A673 (cell line): ENCODE measurements around the gene C4BPA. TPM values are rescaled to one million over a fixed set of nuclear protein-coding genes. Genes with fewer than 3 reads are reported as not detected.

ENCODE experiments used
- BruUV-seq: library from RNA; stranded (reverse); fragments of 400-500 nt; replicated peaks from 2 replicates; lab custom pipeline; 2021; lab: Mats Ljungman, UMichigan
- CTCF ChIA-PET: fragments of 300-600 bp; sonication (Branson Sonifier 250); formaldehyde crosslinking; loops from one replicate; lab custom pipeline; 2022; ENCODE audit warnings: antibody characterized with exemption; lab: Charles Lee
- POLR2A ChIA-PET: fragments of 300-600 bp; sonication (Branson Sonifier 250); formaldehyde crosslinking; loops from one replicate; lab custom pipeline; 2022; ENCODE audit warnings: antibody characterized with exemption; ENCODE audit not compliant: low non-redundant PET; lab: Charles Lee
- DNase-seq: peaks from one replicate; pipeline ENCODE4 v3.0.0-alpha.2; 2015; ENCODE audit warnings: low spot score
- H3K27ac ChIP-seq: fragments of 200-600 bp; sonication (generic); 2 replicates; pipeline ENCODE4 v1.5.1; 2016; ENCODE audit warnings: mixed run types, low read depth, mild to moderate bottlenecking, mixed read lengths, antibody characterized with exemption, low read length; ENCODE audit not compliant: poor library complexity, severe bottlenecking
- H3K27me3 ChIP-seq: fragments of 200-600 bp; sonication (generic); replicated peaks from 2 replicates; pipeline ENCODE4 v1.6.1; 2017; ENCODE audit warnings: mixed run types, low read depth, mild to moderate bottlenecking, mixed read lengths, antibody characterized with exemption, low read length; ENCODE audit not compliant: insufficient read depth, poor library complexity
- H3K36me3 ChIP-seq: fragments of 200-600 bp; sonication (generic); 2 replicates; pipeline ENCODE4 v1.6.1; 2016; ENCODE audit warnings: mixed run types, mild to moderate bottlenecking, mixed read lengths, antibody characterized with exemption, low read length; ENCODE audit not compliant: insufficient read depth, poor library complexity, severe bottlenecking
- H3K4me1 ChIP-seq: fragments of 200-600 bp; sonication (generic); 2 replicates; pipeline ENCODE4 v1.6.1; 2017; ENCODE audit warnings: mixed run types, mild to moderate bottlenecking, mixed read lengths, antibody characterized with exemption, low read length; ENCODE audit not compliant: insufficient read depth, poor library complexity, severe bottlenecking
- H3K4me3 ChIP-seq: fragments of 200-600 bp; sonication (generic); 2 replicates; pipeline ENCODE4 v1.5.1; 2016; ENCODE audit warnings: low read depth, mixed run types, mild to moderate bottlenecking, mixed read lengths, low read length; ENCODE audit not compliant: poor library complexity, severe bottlenecking
- H3K9me3 ChIP-seq: fragments of 200-600 bp; sonication (generic); 2 replicates; pipeline ENCODE4 v1.6.1; 2016; ENCODE audit warnings: mixed run types, low read depth, mild to moderate bottlenecking, mixed read lengths, antibody characterized with exemption, low read length; ENCODE audit not compliant: poor library complexity, severe bottlenecking
- EZH2 ChIP-seq: fragments of 200-600 bp; sonication (generic); IDR thresholded peaks from 2 replicates; pipeline ENCODE4 v1.6.1; 2017; ENCODE audit warnings: borderline replicate concordance, low read depth, mild to moderate bottlenecking, mixed read lengths, antibody characterized with exemption, low read length; ENCODE audit not compliant: poor library complexity, severe bottlenecking
- intact Hi-C: fragments of 100-400 bp; cut with micrococcal nuclease; formaldehyde crosslinking; loops from one replicate; pipeline ENCODE4 v1.10.0; 2022; ENCODE audit not compliant: unreplicated experiment
- total RNA-seq: library from RNA; stranded (reverse); gene quantifications from 2 replicates; pipeline ENCODE4 v1.2.3, GENCODE V29; 2021
- TF ChIP-seq, protein P1 (sequence below): fragments of 300-800, 200-600 bp; sonication (generic); conservative IDR thresholded peaks from 2 replicates; pipeline ENCODE4 v1.5.1; 2017; ENCODE audit warnings: low read depth, mild to moderate bottlenecking, antibody characterized with exemption, low read length, moderate library complexity, mixed read lengths

C4BPA gene
- total RNA-seq, 1 experiment from 2014 or later, result not detected

DNA sequence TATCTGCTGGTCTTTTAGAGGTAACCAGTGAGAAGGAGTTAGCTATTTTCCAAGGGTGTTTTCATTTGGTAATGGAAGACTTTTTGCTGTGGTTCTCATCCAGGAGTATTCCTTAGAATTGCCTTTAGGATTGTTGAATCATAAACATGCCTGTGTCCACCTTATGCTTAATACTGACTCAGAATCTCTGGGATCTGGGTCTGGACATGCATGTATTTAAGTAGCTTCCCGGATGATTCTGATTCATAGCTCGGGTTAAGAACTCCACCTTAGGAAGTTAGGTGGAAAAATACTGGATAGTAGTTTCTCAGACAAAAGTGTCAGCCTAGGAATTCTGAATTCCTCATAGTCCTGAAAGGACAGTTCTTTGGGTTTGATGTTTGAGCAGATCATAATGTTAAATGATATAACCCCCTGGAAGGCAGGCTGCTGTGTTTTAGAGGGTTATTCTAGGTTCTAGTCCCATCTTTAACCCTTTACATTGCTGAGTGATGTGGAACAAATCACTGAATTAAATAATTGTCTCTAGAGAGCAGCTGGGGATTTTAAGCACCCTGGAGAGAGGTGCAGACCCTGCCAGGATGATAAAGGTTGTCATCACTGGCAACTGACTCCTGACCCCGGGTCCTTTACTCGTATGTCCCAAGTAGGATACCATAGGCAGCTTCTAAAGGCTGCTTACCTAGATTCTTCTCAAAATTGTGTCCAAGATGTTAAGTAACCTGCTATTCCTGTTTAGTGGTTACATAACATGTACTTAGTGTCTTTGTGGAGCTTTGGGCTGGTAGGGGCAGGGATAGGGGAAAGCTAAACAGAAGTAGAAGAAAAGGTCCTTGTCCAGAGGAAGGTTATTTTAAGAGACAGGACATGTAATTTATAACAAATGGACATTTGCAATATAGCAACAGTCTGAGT lies 29.9 kb upstream of the C4BPA start:
- H3K27me3 ChIP-seq, result no peaks in the 10 kb centered on the region
- H3K4me3 ChIP-seq, result no peak overlapping the region
- intact Hi-C loops, result no loop called here
- H3K4me1 ChIP-seq, result no peaks in the 10 kb centered on the region
- no peak for TF ChIP-seq EZH2
- TF ChIP-seq, protein P1, sequence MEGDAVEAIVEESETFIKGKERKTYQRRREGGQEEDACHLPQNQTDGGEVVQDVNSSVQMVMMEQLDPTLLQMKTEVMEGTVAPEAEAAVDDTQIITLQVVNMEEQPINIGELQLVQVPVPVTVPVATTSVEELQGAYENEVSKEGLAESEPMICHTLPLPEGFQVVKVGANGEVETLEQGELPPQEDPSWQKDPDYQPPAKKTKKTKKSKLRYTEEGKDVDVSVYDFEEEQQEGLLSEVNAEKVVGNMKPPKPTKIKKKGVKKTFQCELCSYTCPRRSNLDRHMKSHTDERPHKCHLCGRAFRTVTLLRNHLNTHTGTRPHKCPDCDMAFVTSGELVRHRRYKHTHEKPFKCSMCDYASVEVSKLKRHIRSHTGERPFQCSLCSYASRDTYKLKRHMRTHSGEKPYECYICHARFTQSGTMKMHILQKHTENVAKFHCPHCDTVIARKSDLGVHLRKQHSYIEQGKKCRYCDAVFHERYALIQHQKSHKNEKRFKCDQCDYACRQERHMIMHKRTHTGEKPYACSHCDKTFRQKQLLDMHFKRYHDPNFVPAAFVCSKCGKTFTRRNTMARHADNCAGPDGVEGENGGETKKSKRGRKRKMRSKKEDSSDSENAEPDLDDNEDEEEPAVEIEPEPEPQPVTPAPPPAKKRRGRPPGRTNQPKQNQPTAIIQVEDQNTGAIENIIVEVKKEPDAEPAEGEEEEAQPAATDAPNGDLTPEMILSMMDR, result no peak
- DNase-seq, result no peak
- H3K27ac ChIP-seq, result no peak overlapping the region
- BruUV-seq, result no TSS peak
- CTCF ChIA-PET, result no interaction called here
- POLR2A ChIA-PET, result no interaction called here
- no peaks in the 10 kb centered on the region for H3K36me3 ChIP-seq
- no peaks in the 10 kb centered on the region for H3K9me3 ChIP-seq

DNA sequence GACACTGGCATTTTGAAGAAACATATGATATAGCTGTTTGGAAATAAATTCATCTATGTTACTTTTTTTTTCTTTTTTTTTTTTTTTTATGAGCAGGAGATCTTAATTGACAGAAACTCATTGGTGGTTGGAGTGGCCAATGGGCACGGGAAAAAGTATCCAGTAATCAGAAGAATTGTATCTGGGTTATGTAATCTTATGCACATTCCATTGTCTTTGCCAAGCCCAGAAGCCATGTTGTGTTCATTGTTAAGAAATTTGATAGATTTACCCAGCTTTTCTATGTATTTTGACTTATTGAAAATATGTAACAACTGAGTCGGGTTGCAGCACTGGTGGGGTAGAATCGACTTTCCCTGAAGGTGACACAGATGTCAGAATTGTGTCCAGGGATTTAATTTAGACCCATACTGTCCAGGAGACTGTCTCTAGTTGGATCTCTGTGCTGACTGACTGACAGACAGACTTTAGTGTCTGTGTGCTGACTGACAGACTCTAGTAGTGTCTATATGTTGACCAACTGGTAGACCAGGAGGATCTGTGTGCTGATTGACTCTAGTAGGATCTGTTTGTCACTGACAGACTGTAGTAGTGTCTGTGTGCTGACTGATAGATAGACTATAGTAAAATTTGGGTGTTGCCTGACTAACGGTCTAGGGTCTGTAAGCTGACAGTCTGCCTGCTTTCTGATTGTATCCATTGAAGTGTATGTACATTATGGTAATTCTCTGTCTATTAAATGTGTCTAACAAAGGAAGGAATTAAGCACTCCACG lies 27.7 kb upstream of the C4BPA start:
- DNase-seq, result no peak
- Histone ChIP-seq H3K36me3 (no peaks in the 10 kb centered on the region), H3K27ac (no peak overlapping the region), H3K4me1 (no peaks in the 10 kb centered on the region), H3K9me3 (no peaks in the 10 kb centered on the region), H3K4me3 (no peak overlapping the region), H3K27me3 (peaks cover 2% of the 10 kb centered on the region)
- intact Hi-C loops, result loop anchor here (5.0 kb wide), 3 partner anchors 159 to 349 kb away; no protein-coding TSS in a partner anchor
- TF ChIP-seq, protein P1, result no peak
- TF ChIP-seq EZH2, result no peak
- ChIA-PET CTCF (interaction anchor here (0.7 kb wide), 1 partner anchor 24 kb away, joined by 4 read pairs; no protein-coding TSS in a partner anchor), POLR2A (no interaction called here)
- BruUV-seq, result no TSS peak

- DNase-seq, result no peak
- TF ChIP-seq, protein P1, result no peak
- no peak for TF ChIP-seq EZH2
- H3K9me3 ChIP-seq, result no peaks in the 10 kb centered on the region
- no TSS peak for BruUV-seq
- CTCF ChIA-PET, result no interaction called here
- peaks cover 2% of the 10 kb centered on the region for H3K27me3 ChIP-seq
- intact Hi-C loops, result loop anchor here (5.0 kb wide), 3 partner anchors 160 to 350 kb away; no protein-coding TSS in a partner anchor
- POLR2A ChIA-PET, result no interaction called here
- H3K4me3 ChIP-seq, result no peak overlapping the region
- no peaks in the 10 kb centered on the region for H3K4me1 ChIP-seq
- no peak overlapping the region for H3K27ac ChIP-seq
- no peaks in the 10 kb centered on the region for H3K36me3 ChIP-seq
Measured at GRCh38 chr1:207077012-207077411, 27.0 kb upstream of the C4BPA start.
